ENCODE results near the gene NDUFA9.

The NDUFA9 gene

DNA sequence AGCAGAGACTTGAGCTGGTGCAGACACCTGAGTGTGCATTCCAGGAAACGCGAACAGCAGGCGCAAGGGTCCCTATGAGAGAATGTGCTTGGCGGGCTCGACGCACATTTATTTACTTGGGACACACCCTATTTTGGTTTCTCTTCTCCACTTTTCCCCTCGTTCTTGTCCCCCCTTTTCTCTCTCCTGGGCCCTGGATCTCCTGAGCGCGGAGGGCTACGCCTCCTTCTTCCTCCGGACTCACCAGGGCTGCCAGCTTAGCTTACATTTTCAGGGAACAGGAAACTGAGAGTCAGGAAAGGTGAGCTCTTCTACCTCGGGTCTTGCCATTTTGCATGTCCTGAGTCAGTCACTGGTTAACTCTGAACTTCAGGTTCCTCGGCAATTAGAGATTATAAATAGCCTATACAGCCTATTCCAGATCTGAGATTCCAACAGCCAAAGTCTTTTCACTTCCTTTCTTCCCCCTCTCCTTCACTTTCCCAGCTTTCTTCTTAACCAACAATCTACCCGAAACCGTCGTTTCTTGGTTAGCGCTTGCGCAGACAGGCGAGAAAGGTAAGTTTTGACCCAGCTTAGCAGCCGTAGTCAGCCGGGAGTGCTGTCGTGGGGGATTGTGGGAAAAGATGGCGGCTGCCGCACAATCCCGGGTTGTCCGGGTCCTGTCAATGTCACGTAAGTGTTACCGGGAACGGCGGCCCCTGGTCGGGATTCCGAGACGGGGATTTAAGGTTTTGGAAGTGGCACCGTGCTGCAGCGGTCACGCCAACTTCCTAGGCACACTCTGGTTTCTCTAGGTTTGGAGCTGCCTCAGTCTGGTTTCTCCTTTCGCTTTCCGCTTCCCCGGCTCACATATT is at the start of gene NDUFA9, which contains the start of gene AKAP3:
TSS of gene NDUFA9 (plus strand) at position 614 of the 857 bp plus-strand sequence. CDS start at position 627, 13 bp downstream.
TSS of gene AKAP3 (minus strand) at position 551 of the 857 bp plus-strand sequence. CDS start 10,855 bp downstream, outside the sequence.
- peak; percentile 64 for DNase-seq (ENCODE audit: low read depth)

DNA sequence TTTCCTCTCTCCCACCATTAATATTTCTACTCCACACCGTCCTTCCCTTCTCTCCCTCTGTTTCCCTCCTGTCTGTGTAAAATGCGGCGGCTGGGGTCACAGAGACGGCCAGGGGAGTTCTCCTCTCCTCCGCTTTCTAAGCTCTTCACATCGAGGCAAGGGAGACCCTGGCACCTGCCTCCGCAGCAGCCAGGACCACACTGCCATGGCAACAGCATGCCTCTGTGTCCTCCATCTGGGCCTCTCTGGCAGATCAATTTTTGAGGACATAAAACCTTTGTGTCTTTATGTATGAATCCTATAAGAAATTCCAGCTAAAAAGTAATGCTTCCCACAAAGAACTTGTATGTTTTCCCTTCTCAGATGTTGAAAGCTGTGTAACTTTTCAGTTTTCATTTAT is 45.5 kb upstream of the NDUFA9 start:
- DNase-seq (ENCODE audit: low read depth), result no peak

DNA sequence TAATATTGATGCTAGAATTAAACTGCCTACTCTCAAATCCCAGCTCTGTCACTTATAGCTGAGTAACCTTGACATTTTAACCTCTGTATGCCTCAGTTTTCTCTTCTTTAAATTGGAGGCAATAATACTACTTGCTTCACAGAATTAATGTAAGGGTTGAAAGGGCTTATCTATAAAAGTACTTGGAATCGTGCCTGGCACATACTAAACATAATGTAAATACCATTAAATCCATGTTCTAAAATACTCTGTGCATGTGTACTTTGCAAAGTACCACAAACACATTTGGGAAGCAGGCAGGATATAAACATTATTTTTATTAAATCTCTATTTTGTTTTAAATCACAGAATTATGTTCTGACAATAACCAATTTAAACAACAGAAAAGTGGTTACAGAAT is 45.0 kb upstream of the NDUFA9 start:
- no peak for DNase-seq (ENCODE audit: low read depth)

DNA sequence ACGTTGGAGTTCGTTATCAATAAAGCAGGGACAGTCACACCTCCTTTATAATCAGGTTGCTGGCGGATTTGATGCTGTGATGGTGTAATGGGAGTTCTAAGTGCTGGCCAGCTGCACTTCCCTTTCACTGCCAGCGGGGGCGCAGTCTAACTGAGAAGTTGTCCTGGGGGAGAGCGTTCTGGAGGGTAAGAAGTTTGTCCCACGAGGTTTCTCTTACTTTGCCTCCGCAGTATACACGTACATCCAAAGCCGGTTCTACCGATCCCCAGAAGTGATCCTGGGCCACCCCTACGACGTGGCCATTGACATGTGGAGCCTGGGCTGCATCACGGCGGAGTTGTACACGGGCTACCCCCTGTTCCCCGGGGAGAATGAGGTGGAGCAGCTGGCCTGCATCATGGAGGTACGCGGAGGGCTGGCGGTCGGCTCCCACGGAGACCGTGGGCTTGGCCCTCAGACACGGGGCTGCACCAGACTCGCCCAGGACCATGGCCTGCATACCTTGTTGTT is 44.2 kb upstream of the NDUFA9 start:
- peak; percentile 36 for DNase-seq (ENCODE audit: low read depth)

DNA sequence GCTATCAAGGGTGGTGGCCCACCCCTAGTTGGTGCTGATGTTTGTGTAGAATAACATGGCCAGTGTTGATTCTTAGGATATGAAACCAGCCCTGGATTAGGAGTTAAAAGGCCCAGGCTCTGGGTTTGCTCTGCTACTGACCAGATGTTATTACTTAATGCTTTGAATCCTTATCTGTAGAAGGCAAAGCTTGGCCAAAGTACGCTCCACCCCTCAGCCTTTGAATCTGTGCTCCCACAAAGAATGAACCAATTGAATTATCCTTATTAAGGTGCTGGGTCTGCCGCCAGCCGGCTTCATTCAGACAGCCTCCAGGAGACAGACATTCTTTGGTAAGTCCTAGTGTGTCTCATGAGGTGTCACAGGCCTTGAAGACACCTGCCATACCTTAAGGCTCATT is 41.9 kb upstream of the NDUFA9 start:
- no peak for DNase-seq (ENCODE audit: low read depth)

DNA sequence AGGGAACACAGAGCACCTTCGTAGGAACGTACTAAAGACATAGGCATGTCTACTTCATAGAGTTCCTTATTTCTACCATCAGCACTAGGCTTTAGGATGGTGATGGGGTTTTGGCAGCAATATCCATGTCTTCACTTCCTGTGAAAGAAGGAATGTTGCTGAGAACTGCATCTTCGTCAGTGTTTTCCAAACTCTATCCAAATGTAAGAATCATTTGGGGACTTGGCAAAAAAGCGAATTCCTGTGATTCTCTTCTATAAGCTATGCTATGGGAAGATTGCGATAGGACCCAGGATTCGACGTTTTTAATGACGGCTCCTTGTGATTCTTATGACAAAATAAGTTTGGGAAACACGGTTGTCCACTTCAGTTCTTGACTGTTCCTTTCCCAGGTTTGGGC is 39.8 kb upstream of the NDUFA9 start:
- DNase-seq (ENCODE audit: low read depth), result no peak

DNA sequence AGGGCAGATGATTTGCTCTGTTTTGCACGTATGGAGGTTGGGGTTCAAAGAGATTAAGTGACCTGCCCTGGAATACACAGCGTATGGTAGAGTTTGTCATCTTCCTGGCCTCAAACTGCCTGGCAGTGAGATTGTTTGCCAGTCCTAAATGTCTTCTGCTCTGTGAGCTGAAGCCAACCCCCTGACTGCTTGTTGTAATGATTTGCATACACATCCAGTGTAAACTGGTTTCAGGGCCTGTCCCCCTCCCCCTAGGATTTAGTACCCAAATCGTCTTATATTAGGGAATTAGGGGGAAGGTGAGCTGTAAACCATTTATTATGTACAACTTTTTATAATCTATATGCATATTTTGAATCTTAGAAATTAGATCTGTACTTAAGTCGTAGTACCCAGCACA is 38.4 kb upstream of the NDUFA9 start:
- no peak for DNase-seq (ENCODE audit: low read depth)

DNA sequence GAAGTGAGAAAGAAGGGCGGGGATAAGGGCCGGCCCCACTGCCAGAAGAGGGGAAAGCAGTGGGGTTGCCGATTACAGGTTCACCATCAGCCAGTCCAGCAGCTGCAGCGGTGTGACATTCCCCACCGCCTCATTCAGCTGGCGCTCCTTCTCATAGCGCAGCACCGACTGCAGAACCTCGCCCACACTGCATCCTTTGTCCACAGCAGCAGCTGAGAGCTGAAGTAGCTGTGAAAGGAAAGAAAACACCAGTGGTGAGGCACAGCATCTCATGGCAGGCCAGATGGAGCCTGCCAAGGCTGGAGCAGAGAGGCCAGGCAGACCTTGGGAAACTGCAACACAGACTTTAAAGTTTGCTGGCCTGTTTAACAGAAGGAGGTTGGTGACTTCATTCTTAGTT is 33.2 kb upstream of the NDUFA9 start:
- DNase-seq (ENCODE audit: low read depth), result no peak

DNA sequence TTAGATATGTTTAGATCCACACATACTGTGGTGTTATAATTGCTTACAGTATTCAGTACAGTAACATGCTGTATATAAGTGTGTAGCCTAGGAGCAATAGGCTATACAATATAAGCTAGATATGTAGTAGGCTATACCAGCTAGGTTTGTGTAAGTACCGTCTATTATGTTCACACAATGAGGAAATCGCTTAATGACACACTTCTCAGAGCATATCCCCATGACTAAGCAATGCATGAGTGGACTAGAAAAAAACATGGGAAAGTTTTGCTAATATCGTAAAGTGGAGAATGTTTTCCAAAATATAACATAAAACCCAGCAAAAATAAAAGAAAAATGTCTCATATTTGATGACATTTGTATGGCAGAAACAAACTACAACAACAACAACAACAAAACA is 27.4 kb upstream of the NDUFA9 start:
- no peak for DNase-seq (ENCODE audit: low read depth)

DNA sequence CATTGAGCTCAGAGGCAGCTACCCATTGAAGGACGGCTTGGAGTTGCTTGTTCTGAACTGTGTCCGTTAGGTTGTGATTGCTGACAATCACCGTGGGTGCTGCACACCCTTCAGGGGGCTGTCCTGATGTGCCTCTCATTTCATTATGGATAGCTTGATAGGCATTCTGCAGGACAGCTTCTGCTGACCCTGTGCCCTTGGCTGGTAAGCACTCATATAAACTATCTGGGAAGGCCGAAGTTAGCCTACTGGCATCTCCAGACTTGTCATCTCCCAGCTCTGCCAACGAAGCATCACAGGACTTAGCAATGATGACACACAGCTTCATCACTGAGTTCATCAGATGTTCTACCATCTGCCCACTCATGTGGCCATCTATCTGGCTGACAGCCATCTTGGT is 22.4 kb upstream of the NDUFA9 start:
- DNase-seq (ENCODE audit: low read depth), result no peak

DNA sequence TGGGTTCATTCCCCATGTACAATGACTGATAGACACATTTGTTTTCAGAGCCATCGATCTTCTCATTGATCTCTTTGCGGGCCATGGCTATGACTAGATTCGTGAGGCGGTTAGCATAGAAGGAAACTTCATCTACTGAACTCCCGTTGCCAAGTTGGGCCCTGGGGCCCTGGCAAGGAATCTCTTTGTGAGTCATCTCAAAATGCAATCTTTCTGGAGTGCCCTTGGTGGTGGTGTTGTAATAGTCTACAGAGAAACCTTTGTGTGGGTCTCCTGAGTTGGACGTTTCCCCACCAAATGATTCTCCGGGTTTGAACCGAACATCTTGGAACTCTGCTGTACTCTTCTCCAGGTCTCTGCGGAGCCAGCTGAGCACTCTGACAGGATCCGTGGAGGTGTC is 20.5 kb upstream of the NDUFA9 start:
- no peak for DNase-seq (ENCODE audit: low read depth)

DNA sequence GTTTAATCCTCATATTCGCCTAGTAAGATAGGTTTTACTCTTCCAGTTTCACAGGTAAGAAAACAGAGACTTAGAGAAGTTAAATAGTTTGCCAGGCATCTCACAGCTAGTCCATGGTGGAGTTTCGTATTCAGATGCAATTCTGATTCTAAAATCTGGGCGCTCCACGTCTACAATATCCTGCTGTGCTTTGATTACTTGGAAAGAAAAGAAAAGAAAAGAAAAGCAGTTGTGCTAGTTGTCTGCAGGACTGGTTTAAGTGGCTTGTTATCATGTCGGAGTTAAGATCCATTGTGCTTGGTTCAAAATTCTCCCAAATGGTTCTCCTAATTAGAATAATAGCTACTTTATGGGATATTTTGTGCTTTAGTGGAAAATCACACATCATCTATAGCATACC is 18.7 kb upstream of the NDUFA9 start:
- no peak for DNase-seq (ENCODE audit: low read depth)

DNA sequence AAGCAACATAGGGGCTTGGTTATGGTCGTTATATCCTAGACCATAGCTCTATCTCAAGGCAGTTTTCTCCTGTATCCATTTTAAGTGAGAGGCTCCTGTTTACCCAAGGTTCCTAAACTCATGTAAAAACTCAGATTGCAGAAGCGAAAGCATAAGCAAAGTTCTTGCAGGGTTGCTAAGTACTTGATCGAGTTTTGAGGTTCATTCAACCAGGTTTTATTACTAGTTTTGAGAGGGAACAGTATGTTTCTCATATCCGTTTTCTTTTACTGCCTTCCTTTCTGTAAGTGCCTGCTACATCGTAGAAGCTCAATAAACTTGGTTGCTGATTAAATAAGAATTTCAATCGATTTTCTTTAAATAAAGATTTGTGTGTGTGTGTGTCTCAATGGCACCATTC is 5.2 kb upstream of the NDUFA9 start:
- no peak for DNase-seq (ENCODE audit: low read depth)

DNA sequence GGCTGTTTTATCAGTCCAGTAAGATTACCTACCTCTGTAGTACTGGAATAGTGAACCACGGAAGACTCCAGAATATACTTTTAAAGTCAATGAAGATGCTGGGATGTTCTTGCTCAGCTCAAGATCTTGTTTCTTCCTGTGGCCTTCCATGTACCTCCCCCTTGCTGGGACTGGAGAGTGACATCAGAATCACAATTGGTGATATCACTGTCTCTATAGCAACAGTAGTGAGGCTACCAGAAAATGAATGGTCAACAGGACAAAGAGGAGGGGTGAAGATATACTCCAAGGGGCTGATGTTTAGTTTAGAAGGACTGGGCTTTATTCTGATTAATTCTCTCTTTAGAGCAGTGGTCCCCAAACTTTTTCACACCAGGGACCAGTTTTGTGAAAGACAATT is 3.9 kb upstream of the NDUFA9 start:
- DNase-seq (ENCODE audit: low read depth), result no peak

DNA sequence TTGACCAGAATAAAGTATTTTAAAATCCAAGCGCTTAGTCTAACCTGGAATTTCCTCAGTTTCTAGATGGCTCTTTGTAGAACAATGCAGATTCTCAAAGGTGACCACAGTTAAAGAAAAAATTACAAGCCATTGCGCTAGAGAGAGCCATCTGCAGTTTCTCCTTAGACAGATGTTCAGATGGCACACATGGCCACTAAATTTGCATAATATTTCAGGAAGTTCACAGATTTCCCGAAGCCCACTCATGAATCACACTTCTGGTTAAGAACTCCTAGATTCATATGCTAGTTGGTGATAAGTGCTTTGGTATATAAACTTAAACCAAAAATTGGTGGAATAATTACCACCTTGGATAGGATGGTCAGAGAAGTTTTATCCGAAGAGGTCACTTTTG is 812 bp upstream of the NDUFA9 start:
- DNase-seq (ENCODE audit: low read depth), result no peak

DNA sequence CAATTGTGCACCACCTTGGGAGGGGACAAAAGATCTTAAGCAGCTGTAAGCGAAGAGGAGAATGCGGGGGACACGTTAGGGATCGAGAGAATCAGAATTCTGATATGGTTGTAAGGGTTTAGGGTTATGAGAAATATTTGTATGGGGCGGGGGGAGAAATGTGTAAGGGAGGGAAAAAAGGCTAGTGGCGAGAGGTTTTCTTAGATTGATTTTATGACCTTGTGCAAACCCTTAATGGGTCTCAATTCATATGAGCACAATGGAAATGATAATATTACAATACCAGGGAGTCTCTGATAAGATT is 396 bp downstream of the NDUFA9 start:
- no peak for DNase-seq (ENCODE audit: low read depth)

DNA sequence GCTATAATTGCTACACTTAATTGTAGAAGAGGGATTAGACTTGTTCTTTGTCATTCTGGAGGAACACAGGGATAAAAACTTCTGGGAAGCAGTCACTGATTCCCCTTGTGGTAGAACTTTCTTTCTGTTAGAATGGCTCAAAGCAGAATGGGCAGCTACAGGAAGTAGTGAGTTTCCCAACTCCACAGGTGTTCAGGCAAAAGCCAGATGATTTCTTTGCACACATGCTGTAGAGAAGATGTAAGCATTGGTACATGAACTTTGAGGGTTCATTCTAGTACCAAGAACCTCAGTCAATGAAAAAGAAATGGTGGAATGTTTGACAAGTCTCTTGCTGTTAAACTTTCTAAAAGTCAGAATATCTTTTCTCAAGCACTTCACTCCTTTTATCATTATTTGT is 4.3 kb downstream of the NDUFA9 start:
- no peak for DNase-seq (ENCODE audit: low read depth)

DNA sequence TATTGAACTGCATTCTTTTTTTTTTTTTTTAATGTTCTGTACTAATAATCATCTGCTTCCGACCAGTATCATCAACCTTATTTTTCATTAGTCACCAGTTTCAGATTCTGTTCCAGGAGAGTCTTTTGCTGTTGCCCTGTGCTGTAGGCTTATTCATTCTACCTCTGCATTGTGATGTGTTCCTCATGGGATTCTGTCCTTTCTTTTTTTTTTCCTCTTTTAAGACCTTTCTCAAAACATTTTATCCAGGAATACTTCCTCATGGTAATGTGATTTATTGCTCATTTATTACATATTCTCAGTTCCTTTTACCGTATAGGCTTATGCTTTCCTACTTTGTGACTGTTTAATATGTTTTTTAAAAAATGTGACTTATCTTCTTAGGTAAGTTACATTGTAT is 4.8 kb downstream of the NDUFA9 start:
- DNase-seq (ENCODE audit: low read depth), result no peak

DNA sequence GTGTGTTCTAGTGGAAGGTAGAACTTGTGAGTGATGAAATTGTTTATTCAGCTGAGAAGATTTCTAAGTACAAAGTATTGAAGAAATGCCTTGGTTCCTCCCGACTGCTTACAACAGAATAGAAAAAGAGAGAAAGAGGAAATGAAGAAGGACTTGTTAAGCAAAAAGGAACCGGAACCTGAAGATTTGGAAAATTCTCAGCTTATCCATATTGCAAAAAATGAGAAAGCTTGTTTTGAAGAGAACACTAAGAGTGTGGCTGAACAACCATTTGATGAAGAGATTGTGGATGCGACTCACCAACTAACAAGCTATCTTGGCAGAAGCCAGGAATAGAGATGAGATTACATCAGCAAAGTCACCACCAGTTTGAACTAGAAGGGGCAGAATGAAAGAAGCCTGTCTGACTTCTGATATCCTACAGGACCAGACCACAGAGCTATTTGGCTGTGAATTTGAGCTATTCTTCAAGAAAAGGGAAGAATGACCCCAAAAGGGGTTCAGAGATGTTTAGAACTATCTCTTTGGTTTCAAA is 15.1 kb downstream of the NDUFA9 start:
- DNase-seq (ENCODE audit: low read depth), result no peak

DNA sequence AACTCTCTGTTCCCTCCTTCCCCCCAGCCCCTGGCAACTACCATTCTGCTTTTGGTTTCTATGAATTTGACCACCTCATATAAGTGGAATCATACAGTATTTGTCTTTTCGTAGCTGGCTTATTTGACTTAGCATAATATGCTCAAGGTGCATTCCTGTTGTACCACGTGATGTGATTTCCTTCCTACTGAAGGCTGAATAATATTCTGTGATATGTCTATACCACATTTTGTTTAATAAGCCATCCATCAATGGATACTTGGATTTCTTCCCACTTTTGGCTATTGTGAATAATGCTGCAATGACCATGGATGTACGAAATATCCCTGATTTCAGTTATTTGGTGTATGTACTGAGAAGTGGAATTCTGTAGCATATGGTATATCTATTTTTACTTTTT is 16.3 kb downstream of the NDUFA9 start:
- DNase-seq (ENCODE audit: low read depth), result no peak

DNA sequence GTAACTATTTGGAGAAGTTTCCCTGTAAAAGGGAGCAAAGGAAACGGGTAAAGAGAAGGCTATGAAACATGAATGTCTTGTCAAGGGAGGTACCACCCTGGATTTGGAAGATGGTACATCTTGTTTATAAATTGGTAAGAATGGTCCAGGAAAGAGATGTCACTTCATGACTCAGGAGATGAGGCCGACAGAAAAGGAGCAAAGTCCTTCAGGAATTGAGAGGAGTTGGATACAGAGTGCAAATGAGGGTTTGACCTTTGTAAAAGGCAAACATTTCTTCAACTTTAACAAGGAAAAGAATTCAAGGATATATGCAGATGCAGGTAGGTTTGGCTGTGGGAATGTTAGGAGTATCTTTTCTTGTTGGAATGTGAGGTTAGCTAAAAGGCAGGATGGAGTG is 30.8 kb downstream of the NDUFA9 start:
- no peak for DNase-seq (ENCODE audit: low read depth)

DNA sequence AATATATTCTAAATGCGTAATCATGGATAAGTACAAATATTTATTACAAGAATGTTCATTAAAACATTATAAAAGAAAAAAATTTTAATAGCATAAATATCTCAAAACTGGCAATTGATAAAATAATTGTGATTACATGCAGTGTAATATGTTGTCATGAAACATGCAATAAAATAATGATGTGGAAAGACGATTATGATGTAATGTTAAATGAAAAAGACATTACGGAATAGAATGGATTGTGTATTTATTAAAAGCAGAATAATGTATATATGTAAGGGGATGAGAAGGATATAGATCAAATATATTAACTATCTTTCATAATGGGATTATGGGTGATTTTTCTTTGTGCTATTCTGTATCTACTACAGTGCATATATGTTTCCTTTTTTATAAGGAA is 32.8 kb downstream of the NDUFA9 start:
- DNase-seq (ENCODE audit: low read depth), result no peak

DNA sequence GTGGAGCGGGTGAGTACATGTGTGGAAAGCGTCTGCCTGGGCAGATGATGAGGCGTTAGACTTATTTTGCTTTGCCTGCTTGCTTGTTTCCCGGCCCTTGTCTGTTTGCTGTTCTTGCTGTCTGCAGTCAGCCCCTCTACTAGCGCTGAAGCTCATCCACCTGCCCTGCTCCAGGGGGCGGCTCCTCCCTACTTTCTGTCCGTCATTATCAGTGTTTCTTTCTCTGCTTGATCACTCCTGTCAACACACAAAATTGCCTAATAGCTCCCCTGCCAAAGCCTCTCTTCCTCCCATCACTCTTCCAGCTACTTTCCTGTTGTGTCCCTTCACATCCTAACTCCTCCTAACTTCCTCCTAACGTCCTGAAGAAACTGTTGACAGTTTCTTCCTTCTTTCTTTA is 36.4 kb downstream of the NDUFA9 start:
- DNase-seq (ENCODE audit: low read depth), result no peak

DNA sequence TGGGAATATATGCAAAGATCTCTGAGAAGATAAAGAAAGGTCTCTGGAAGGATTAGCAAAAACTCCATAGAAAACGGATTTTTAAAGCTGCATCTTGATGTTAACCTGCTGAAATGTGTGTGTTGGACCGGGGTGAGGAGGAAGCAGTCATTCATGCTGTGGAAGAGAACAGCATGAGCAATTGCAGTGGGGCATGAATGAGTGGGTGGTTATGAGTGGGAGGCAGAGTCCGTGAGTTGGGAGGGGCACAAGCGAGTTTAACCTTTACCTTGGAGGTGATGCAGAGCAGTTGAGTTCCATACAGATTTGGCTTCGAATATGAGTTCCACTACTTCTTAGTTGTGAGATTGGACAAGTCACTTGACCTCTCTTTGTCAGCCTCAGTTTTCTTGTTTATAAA is 41.8 kb downstream of the NDUFA9 start:
- DNase-seq (ENCODE audit: low read depth), result no peak

All from T-helper 22 cell (primary cell).